SK-N-SH (cell line): ENCODE data around the gene PIAS1.

ENCODE experiments used
- CTCF ChIP-seq: fragments of 200-600 bp; sonication (generic); IDR thresholded peaks from 2 replicates; pipeline ENCODE4 v1.6.1; 2017; ENCODE audit warnings: antibody characterized with exemption, mild to moderate bottlenecking, moderate library complexity
- EZH2phosphoT487 ChIP-seq: fragments of 200-600 bp; sonication (generic); IDR thresholded peaks from 2 replicates; pipeline ENCODE4 v1.6.1; 2017; ENCODE audit warnings: low read depth, mixed run types, mild to moderate bottlenecking, antibody characterized with exemption, moderate library complexity, borderline replicate concordance
- NFIC ChIP-seq: IDR thresholded peaks from 2 replicates; pipeline ENCODE4 v1.4.0; 2012; ENCODE audit warnings: borderline replicate concordance
- PBX3 ChIP-seq: IDR thresholded peaks from 2 replicates; pipeline ENCODE4; 2012
- RCOR1 ChIP-seq: fragments of 150-350 bp; IDR thresholded peaks from 2 replicates; pipeline ENCODE4 v1.6.1; 2017; ENCODE audit warnings: antibody characterized with exemption, low read length
- YY1 ChIP-seq: IDR thresholded peaks from 2 replicates; pipeline ENCODE4 v1.4.0; 2012; ENCODE audit warnings: low read depth, mild to moderate bottlenecking

GRCh38 chr15:68148039-68148438 lies 93.9 kb downstream of the PIAS1 start:
- TF ChIP-seq EZH2phosphoT487 (no peak), PBX3 (no peak), NFIC (no peak), CTCF (no peak), RCOR1 (no peak), YY1 (no peak)
